ENCODE results near the gene DOCK10. TPM values are rescaled to one million over a fixed set of nuclear protein-coding genes. Genes with fewer than 3 reads are reported as not detected.
A peak's percentile ranks its signal among the peaks of the same experiment; 100 is the strongest.

Gene DOCK10
- total and polyA plus RNA-seq, 10 of the 15 experiments (the other 5 are each of a cell fraction or from before 2014, with no cell fraction given) = 16.9 to 120 (median 85.5) TPM

DNA sequence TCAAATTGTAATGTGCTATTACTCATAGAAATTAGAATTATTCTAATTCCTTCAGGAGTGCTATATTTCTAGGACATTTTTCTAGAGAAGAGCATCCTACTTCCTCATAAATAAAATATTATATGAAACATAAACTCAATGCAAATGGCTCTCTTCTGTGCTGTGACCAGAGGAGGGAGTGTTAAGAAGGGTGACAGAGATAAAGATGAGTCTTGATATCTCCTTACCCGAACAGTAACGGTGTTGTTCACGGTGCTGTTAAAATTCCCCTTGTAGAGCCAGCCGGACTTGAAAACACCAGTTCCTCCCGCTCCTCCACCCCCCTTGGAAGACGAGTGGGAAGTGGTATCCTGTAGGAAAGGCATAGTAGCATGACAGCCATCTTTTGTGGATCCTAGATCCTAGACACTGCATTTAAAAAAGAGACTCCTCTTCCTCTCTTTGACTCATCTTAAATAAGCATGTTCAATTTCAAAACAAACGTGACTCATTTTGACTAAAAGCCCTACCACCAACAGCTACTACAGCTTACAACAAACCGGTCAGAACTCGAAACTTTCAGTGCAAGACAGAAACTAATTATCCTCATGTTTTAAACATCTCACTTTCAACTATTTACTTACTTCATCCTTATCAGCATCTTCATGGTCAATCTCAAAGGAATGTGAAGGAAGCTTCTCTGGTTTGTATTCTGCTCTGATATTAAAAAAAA, 156.3 kb downstream of the DOCK10 start (continued):
- TF ChIP-seq JUNB (IDR thresholded peaks at IDR 0.05) (peak; percentile 87), IRF4 (IDR thresholded peaks at IDR 0.05; ENCODE audit: low read depth, low read length) (0 out of 2 replicates have a peak, but pooled peaks have one; percentile 33), YY1 (IDR thresholded peaks at IDR 0.05; ENCODE audit: low read depth, low read length) (peak; percentile 27; the same call in 1 of the 2 replicates), CREB1 (IDR thresholded peaks at IDR 0.05; ENCODE audit: low read depth) (peak; percentile 12; the same call in 1 of the 2 replicates), ZNF622 (IDR thresholded peaks at IDR 0.05) (no peak), ATF7 (IDR thresholded peaks at IDR 0.05; ENCODE audit: low read depth) (0 out of 2 replicates have a peak, but pooled peaks have one; percentile 28), PML (IDR thresholded peaks at IDR 0.05; ENCODE audit: low read length) (peak; percentile 56; the same call in 1 of the 2 replicates), BCL11A (IDR thresholded peaks at IDR 0.05; ENCODE audit: low read depth, low read length) (0 out of 2 replicates have a peak, but pooled peaks have one; percentile 42), EED (IDR thresholded peaks at IDR 0.05; ENCODE audit: low read depth) (peak; percentile 80), CREM (IDR thresholded peaks at IDR 0.05; ENCODE audit: low read depth) (peak; percentile 50; the same call in 1 of the 2 replicates), CBX5 (IDR thresholded peaks at IDR 0.05; ENCODE audit: low read depth) (0 out of 2 replicates have a peak, but pooled peaks have one; percentile 59)
- TF ChIP-seq, protein P1, sequence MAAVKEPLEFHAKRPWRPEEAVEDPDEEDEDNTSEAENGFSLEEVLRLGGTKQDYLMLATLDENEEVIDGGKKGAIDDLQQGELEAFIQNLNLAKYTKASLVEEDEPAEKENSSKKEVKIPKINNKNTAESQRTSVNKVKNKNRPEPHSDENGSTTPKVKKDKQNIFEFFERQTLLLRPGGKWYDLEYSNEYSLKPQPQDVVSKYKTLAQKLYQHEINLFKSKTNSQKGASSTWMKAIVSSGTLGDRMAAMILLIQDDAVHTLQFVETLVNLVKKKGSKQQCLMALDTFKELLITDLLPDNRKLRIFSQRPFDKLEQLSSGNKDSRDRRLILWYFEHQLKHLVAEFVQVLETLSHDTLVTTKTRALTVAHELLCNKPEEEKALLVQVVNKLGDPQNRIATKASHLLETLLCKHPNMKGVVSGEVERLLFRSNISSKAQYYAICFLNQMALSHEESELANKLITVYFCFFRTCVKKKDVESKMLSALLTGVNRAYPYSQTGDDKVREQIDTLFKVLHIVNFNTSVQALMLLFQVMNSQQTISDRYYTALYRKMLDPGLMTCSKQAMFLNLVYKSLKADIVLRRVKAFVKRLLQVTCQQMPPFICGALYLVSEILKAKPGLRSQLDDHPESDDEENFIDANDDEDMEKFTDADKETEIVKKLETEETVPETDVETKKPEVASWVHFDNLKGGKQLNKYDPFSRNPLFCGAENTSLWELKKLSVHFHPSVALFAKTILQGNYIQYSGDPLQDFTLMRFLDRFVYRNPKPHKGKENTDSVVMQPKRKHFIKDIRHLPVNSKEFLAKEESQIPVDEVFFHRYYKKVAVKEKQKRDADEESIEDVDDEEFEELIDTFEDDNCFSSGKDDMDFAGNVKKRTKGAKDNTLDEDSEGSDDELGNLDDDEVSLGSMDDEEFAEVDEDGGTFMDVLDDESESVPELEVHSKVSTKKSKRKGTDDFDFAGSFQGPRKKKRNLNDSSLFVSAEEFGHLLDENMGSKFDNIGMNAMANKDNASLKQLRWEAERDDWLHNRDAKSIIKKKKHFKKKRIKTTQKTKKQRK (IDR thresholded peaks at IDR 0.05; ENCODE audit: low read depth, low read length) = no peak
- TF ChIP-seq, protein P2, sequence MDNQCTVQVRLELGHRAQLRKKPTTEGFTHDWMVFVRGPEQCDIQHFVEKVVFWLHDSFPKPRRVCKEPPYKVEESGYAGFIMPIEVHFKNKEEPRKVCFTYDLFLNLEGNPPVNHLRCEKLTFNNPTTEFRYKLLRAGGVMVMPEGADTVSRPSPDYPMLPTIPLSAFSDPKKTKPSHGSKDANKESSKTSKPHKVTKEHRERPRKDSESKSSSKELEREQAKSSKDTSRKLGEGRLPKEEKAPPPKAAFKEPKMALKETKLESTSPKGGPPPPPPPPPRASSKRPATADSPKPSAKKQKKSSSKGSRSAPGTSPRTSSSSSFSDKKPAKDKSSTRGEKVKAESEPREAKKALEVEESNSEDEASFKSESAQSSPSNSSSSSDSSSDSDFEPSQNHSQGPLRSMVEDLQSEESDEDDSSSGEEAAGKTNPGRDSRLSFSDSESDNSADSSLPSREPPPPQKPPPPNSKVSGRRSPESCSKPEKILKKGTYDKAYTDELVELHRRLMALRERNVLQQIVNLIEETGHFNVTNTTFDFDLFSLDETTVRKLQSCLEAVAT (IDR thresholded peaks at IDR 0.05) = no peak
- TF ChIP-seq, protein P3, sequence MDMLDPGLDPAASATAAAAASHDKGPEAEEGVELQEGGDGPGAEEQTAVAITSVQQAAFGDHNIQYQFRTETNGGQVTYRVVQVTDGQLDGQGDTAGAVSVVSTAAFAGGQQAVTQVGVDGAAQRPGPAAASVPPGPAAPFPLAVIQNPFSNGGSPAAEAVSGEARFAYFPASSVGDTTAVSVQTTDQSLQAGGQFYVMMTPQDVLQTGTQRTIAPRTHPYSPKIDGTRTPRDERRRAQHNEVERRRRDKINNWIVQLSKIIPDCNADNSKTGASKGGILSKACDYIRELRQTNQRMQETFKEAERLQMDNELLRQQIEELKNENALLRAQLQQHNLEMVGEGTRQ (IDR thresholded peaks at IDR 0.05; ENCODE audit: borderline replicate concordance, low read depth, low read length) = no peak
- TF ChIP-seq, protein P4, sequence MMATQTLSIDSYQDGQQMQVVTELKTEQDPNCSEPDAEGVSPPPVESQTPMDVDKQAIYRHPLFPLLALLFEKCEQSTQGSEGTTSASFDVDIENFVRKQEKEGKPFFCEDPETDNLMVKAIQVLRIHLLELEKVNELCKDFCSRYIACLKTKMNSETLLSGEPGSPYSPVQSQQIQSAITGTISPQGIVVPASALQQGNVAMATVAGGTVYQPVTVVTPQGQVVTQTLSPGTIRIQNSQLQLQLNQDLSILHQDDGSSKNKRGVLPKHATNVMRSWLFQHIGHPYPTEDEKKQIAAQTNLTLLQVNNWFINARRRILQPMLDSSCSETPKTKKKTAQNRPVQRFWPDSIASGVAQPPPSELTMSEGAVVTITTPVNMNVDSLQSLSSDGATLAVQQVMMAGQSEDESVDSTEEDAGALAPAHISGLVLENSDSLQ (IDR thresholded peaks at IDR 0.05) = no peak
- TF ChIP-seq, protein P5, sequence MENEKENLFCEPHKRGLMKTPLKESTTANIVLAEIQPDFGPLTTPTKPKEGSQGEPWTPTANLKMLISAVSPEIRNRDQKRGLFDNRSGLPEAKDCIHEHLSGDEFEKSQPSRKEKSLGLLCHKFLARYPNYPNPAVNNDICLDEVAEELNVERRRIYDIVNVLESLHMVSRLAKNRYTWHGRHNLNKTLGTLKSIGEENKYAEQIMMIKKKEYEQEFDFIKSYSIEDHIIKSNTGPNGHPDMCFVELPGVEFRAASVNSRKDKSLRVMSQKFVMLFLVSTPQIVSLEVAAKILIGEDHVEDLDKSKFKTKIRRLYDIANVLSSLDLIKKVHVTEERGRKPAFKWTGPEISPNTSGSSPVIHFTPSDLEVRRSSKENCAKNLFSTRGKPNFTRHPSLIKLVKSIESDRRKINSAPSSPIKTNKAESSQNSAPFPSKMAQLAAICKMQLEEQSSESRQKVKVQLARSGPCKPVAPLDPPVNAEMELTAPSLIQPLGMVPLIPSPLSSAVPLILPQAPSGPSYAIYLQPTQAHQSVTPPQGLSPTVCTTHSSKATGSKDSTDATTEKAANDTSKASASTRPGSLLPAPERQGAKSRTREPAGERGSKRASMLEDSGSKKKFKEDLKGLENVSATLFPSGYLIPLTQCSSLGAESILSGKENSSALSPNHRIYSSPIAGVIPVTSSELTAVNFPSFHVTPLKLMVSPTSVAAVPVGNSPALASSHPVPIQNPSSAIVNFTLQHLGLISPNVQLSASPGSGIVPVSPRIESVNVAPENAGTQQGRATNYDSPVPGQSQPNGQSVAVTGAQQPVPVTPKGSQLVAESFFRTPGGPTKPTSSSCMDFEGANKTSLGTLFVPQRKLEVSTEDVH (IDR thresholded peaks at IDR 0.05; ENCODE audit: low read depth, partially characterized antibody) = no peak
